Smooth muscle cell (in vitro differentiated cells): Measurements from ENCODE around the gene DOCK1. TPM values are rescaled to one million over a fixed set of nuclear protein-coding genes. Genes with fewer than 3 reads are reported as not detected.

Source experiments
- DNase-seq: peaks from one replicate; lab custom pipeline; 2025; ENCODE audit not compliant: unreplicated experiment; lab: John Stamatoyannopoulos, UW
- H2AFZ ChIP-seq: fragments of 200-600 bp; sonication (generic); 2 replicates; pipeline ENCODE4 v1.6.0; 2016; ENCODE audit warnings: antibody characterized with exemption, low read depth, mild to moderate bottlenecking
- H3F3A ChIP-seq: fragments of 200-600 bp; sonication (generic); 2 replicates; pipeline ENCODE4 v1.6.0; 2017; ENCODE audit warnings: antibody characterized with exemption, low read depth
- H3K27ac ChIP-seq: fragments of 200-600 bp; sonication (generic); 2 replicates; pipeline ENCODE4 v1.5.1; 2016; ENCODE audit warnings: low read depth, mild to moderate bottlenecking
- H3K27me3 ChIP-seq: fragments of 200-600 bp; sonication (generic); 2 replicates; pipeline ENCODE4 v1.6.1; 2016; ENCODE audit warnings: low read depth, mild to moderate bottlenecking
- H3K36me3 ChIP-seq: fragments of 200-600 bp; sonication (generic); 2 replicates; pipeline ENCODE4 v1.5.1; 2016; ENCODE audit warnings: low read depth
- H3K4me1 ChIP-seq: fragments of 200-600 bp; sonication (generic); 2 replicates; pipeline ENCODE4 v1.5.1; 2016; ENCODE audit warnings: low read depth
- H3K4me2 ChIP-seq: fragments of 200-600 bp; sonication (generic); 2 replicates; pipeline ENCODE4 v1.6.0; 2016; ENCODE audit warnings: mild to moderate bottlenecking
- H3K4me3 ChIP-seq: fragments of 200-600 bp; sonication (generic); 2 replicates; pipeline ENCODE4 v1.5.1; 2016; ENCODE audit warnings: mild to moderate bottlenecking
- H3K79me2 ChIP-seq: fragments of 200-600 bp; sonication (generic); 2 replicates; pipeline ENCODE4 v1.6.0; 2016; ENCODE audit warnings: low read depth, mild to moderate bottlenecking
- H3K9ac ChIP-seq: fragments of 200-600 bp; sonication (generic); 2 replicates; pipeline ENCODE4 v1.6.0; 2016; ENCODE audit warnings: low read depth
- H3K9me3 ChIP-seq: fragments of 200-600 bp; sonication (generic); replicated peaks from 2 replicates; pipeline ENCODE4 v1.5.1; 2016; ENCODE audit warnings: low read depth
- H4K20me1 ChIP-seq: fragments of 200-600 bp; sonication (generic); 2 replicates; pipeline ENCODE4 v1.6.0; 2016; ENCODE audit warnings: low read depth
- WGBS: methylation state at CpG from one replicate; pipeline ENCODE4 v1.1.7; 2016; ENCODE audit warnings: low lambda C conversion rate; 5-methylcytosine and 5-hydroxymethylcytosine counted together
- polyA plus RNA-seq: library from polyadenylated mRNA; unstranded; fragments of >200 nt; fragmentation: Nextera tagmentation; extraction: Ambion mirVana; gene quantifications from 2 replicates; pipeline ENCODE4 v1.2.1, GENCODE V29; 2016
- total RNA-seq: library from RNA; depleted of rRNA; stranded (reverse); fragments of >200 nt; gene quantifications from 2 replicates; pipeline ENCODE4 v1.2.3, GENCODE V29; 2014
- TF ChIP-seq, protein P1 (sequence below): fragments of 200-600 bp; sonication (generic); IDR thresholded peaks from 2 replicates; pipeline ENCODE4 v1.5.1; 2017; ENCODE audit warnings: borderline replicate concordance, mild to moderate bottlenecking, antibody characterized with exemption; ENCODE audit not compliant: insufficient read depth, poor library complexity, severe bottlenecking

DOCK1 gene
- total and polyA plus RNA-seq, 2 experiments from 2014 or later: 18.4 to 37.1 TPM

- H3K4me1 ChIP-seq: no peaks in the 10 kb centered on the region
- H2AFZ ChIP-seq: no peak overlapping the region
- H4K20me1 ChIP-seq: peaks cover 14% of the 10 kb centered on the region
- no peak overlapping the region for H3K27ac ChIP-seq
- no peak overlapping the region for H3K9ac ChIP-seq
- 21% methylated on average over 7 of the region's 7 CpGs for WGBS
- peaks cover 7% of the 10 kb centered on the region for H3F3A ChIP-seq
- no peak for DNase-seq
- H3K36me3 ChIP-seq: no peaks in the 10 kb centered on the region
- TF ChIP-seq, protein P1, sequence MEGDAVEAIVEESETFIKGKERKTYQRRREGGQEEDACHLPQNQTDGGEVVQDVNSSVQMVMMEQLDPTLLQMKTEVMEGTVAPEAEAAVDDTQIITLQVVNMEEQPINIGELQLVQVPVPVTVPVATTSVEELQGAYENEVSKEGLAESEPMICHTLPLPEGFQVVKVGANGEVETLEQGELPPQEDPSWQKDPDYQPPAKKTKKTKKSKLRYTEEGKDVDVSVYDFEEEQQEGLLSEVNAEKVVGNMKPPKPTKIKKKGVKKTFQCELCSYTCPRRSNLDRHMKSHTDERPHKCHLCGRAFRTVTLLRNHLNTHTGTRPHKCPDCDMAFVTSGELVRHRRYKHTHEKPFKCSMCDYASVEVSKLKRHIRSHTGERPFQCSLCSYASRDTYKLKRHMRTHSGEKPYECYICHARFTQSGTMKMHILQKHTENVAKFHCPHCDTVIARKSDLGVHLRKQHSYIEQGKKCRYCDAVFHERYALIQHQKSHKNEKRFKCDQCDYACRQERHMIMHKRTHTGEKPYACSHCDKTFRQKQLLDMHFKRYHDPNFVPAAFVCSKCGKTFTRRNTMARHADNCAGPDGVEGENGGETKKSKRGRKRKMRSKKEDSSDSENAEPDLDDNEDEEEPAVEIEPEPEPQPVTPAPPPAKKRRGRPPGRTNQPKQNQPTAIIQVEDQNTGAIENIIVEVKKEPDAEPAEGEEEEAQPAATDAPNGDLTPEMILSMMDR: no peak
- H3K9me3 ChIP-seq: no peaks in the 10 kb centered on the region
- no peaks in the 10 kb centered on the region for H3K79me2 ChIP-seq
- H3K4me2 ChIP-seq: peak overlapping the region; percentile 73
- H3K27me3 ChIP-seq: no peaks in the 10 kb centered on the region
- no peak overlapping the region for H3K4me3 ChIP-seq
Observed at GRCh38 chr10:127210936-127211466, 305.8 kb downstream of the DOCK1 start.

DNA sequence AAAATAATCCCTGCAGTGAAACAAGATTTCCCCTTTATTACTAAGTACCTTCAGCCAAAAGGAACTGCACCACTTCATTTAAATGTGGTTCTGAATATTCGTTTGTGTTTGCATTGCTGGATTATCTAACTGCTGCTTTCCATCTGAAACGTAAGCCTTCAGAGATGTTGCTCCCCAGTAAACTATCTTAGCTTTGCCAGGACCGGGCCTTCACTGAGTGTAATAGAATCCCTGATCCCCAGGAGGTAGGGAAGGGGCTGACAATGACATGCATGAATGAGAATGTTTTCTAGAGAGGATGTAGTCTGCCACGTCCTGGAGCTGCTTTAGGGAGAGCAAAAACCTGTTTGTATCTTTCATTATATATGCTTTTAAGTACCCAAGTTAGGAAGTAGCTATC, 310.6 kb downstream of the DOCK1 start:
- Histone ChIP-seq H3K9me3 (no peaks in the 10 kb centered on the region), H3K36me3 (no peaks in the 10 kb centered on the region), H3K9ac (no peak overlapping the region), H3K27me3 (no peaks in the 10 kb centered on the region), H3K27ac (no peak overlapping the region), H2AFZ (no peak overlapping the region), H4K20me1 (peaks cover 37% of the 10 kb centered on the region), H3F3A (peaks cover 2% of the 10 kb centered on the region), H3K4me1 (no peaks in the 10 kb centered on the region), H3K4me3 (no peak overlapping the region), H3K79me2 (no peaks in the 10 kb centered on the region), H3K4me2 (no peak overlapping the region)
- 51% methylated on average over 4 of the region's 4 CpGs for WGBS
- TF ChIP-seq, protein P1: no peak
- DNase-seq: no peak

DNA sequence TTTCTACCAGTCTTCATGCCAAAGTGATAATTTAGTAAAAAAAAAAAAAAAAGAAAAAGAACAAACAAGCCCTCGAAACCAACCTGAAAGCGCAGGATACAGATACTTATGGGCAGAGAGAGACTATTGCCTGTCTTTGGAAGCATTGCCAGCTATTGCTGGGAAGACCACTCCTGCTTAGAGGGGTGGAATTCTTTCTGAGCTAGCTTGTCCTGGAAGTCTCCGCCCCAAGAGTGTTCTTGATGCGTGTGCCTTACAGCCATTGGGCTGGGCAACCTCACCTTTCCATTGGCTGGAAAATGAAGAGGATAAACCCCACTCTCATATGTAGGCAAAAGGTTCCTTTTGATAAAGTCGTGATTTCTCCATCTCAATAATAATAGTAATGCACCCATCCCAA, 311.0 kb downstream of the DOCK1 start:
- no peak for DNase-seq
- Histone ChIP-seq H2AFZ (no peak overlapping the region), H4K20me1 (peaks cover 38% of the 10 kb centered on the region), H3K79me2 (no peaks in the 10 kb centered on the region), H3K9me3 (no peaks in the 10 kb centered on the region), H3K4me1 (no peaks in the 10 kb centered on the region), H3K4me3 (no peak overlapping the region), H3F3A (no peaks in the 10 kb centered on the region), H3K36me3 (no peaks in the 10 kb centered on the region), H3K4me2 (no peak overlapping the region), H3K27ac (no peak overlapping the region), H3K27me3 (no peaks in the 10 kb centered on the region), H3K9ac (no peak overlapping the region)
- TF ChIP-seq, protein P1: no peak
- 87% methylated on average over 5 of the region's 5 CpGs for WGBS

- Histone ChIP-seq H4K20me1 (peaks cover 38% of the 10 kb centered on the region), H3F3A (no peaks in the 10 kb centered on the region), H3K27ac (no peak overlapping the region), H3K9me3 (no peaks in the 10 kb centered on the region), H2AFZ (no peak overlapping the region), H3K4me3 (no peak overlapping the region), H3K4me1 (no peaks in the 10 kb centered on the region), H3K9ac (no peak overlapping the region), H3K27me3 (no peaks in the 10 kb centered on the region), H3K36me3 (no peaks in the 10 kb centered on the region), H3K4me2 (no peak overlapping the region), H3K79me2 (no peaks in the 10 kb centered on the region)
- WGBS: 41% methylated on average over 3 of the region's 3 CpGs
- no peak for DNase-seq
- TF ChIP-seq, protein P1: no peak
Observed at GRCh38 chr10:127216786-127217185, 311.6 kb downstream of the DOCK1 start.
